NCI-H2227 (cell line): ENCODE data around the gene KCNK4.
"Not testable (repeated sequence)": the region's sequence is repeated elsewhere in the genome, so short reads cannot be mapped to it uniquely, and the experiment has no call there.

Source experiments
- DNase-seq: peaks from one replicate; lab custom pipeline; 2025; ENCODE audit not compliant: unreplicated experiment; lab: John Stamatoyannopoulos, UW

Gene KCNK4

DNA sequence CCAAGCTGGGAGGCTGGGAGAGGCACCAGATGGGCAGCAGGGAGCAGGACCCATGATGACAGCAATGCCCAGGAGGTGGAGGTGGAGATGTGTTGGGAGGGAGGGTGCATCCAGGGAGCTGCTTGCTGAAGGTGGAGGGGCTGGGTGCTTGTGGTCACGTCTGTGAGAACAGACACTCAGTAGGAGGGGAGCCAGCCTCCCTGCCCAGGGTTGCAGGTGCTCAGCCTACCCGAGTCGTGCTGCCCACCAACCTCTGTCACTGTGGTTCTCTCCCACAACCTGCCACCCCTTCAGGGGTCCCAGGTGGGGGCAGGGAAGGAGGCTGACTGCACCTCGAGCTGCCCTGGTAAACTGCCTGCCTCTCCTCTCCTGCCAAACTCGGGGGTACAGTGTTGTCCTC, 32.3 kb downstream of the KCNK4 start:
- no peak for DNase-seq

DNA sequence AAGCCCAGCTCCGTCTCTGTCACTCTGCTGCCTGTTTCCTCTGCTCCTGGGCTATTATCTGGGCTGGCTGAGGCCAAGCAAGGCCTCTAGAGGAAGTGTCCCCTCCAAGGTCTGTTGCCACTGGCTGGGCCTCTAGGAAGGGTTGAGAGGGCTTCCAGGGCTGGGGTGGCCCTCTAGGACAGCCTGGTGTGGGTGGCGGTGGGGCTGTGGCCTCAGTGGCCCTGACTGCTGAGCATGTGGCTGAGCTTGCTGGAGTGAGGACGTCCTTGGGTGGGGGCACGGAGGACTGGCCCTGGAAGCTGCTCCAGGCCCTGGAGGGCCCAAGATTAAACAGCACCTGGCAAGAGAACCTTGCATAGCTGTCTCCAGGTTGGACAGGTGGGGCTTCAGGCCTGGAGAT, 32.9 kb downstream of the KCNK4 start:
- not testable (repeated sequence) for DNase-seq

DNA sequence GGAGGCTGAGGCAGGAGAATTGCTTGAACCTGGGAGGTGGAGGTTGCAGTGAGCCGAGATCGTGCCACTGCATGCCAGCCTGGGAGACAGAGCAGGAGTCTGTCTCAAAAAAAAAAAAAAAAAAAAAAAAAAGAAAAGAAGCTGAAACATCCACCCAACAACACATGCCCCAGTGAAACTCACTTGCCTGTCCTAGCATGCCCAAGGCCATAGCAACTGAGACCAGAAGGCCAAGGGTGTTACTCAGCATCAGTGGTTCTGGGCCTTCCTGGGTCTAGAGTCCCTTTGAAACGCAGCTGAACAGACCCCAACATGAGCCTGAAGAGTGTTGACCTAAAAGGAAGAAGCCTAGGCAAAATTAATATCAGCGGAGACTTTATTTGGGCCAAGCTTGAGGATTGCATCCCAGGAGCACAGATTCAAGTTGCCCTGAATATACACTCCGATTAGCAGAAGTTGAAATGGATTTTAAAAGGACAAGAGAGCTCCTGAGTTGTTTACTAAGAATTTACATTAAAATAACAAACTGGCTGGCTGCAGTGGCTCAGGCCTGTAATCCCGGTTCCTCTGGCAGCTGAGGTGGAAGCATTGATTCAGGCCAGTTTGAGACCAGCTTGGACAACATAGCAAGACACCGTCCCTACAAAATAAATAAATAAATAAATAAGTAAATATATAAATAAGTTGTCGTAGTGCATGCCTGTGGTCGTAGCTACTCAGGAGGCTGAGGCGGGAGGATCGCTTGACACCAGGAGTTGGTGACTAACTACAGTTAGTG, 33.8 kb downstream of the KCNK4 start:
- DNase-seq = no peak

GRCh38 chr11:64327375-64327774, 36.3 kb downstream of the KCNK4 start:
- no peak for DNase-seq

GRCh38 chr11:64327993-64328392, 36.9 kb downstream of the KCNK4 start:
- no peak for DNase-seq

- no peak for DNase-seq
These were observed 39.8 kb downstream of the KCNK4 start for GRCh38 chr11:64330888-64331287.

DNA sequence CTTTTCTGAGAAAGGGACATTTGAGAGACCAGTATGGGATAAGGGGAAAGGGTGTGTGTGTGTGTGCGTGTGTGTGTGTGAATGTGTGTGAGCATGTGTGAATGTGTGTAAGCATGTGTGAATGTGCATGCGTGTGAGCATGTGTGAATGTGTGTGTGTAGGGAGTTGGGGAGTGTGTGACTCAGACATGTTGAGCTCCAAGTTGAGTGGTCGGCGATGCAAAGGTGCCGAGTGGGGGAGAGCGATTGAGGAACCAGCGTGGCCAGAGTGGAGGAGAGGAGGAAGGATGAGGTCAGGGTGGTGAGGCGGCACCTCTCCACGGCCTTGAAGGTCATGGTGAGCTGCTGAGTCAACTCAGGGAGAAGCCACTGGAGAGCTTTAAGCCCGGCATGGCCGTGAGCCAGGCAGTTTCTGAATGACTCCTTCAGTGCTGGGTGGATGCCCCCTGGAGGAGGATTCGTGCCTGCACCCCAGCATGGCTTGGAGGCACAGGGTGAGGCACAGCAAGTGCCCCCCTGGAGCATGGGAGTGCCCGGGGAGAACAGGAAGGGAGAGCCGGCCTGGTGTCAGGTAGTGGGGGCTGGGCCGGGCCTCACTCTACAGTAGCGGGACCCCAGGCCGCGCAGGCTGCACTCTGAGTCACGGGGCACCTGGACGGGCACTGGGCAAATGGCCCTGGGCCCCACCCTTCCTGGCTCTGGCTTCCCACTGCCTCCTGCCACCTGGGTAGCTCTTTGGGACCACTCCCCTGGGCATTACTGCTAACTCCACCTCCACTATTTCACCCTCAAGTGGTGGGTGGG, 40.7 kb downstream of the KCNK4 start:
- no peak for DNase-seq

- no peak for DNase-seq
These were observed 42.5 kb downstream of the KCNK4 start for GRCh38 chr11:64333556-64333955.

GRCh38 chr11:64334764-64335735, 43.9 kb downstream of the KCNK4 start:
- peak; percentile 42 for DNase-seq

DNA sequence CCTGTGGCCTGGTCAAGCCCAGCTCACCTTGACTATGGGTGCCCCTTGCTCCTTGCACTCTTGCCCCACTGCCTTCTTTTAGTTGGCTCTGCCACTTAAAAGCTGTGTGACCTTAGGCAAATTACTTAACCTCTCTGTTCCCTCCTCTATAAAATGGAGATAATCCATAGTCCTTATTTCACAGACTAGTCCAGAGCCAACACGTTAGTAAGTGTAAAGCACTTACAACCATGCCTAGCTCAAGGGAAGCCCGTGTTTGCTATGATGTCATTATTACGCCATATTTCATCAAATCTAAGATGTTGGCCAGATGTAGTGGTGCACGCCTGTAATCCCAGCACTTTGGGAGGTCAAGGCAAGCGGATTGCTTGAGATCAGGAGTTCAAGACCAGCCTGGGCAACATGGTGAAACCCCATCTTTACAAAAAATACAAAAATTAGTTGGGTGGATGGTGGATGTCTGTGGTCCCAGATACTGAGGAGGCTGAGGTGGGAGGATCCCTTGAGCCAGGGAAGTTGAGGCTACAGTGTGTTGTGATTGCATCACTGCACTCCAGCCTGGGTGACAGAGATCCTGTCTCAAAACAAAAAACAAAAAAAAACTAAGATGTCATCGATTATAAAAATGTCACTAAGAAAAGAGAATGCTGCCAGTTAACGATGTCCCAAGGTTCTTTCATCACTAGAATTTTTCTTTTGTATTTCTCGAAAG, 46.6 kb downstream of the KCNK4 start:
- DNase-seq = no peak

- DNase-seq = no peak
These were observed 47.6 kb downstream of the KCNK4 start for GRCh38 chr11:64338716-64339115.

DNA sequence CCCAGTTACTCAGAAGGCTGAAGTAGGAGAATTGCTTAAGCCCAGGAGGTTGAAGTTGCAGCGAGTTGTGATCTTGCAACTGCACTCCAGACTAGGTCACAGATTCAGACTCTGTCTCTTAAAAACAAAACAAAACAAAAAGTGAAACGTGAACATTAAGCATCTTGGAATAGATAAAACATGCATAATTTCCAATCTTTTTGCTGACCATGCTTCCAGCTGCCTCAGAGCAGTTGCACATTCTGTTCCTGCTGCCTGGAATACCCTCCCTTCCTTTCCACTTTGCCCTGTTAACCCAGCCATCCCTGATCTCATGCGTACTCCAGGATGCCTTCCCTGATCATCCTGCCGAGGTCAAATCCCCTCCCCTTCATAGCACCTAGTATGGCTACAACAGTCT, 48.2 kb downstream of the KCNK4 start:
- no peak for DNase-seq

DNA sequence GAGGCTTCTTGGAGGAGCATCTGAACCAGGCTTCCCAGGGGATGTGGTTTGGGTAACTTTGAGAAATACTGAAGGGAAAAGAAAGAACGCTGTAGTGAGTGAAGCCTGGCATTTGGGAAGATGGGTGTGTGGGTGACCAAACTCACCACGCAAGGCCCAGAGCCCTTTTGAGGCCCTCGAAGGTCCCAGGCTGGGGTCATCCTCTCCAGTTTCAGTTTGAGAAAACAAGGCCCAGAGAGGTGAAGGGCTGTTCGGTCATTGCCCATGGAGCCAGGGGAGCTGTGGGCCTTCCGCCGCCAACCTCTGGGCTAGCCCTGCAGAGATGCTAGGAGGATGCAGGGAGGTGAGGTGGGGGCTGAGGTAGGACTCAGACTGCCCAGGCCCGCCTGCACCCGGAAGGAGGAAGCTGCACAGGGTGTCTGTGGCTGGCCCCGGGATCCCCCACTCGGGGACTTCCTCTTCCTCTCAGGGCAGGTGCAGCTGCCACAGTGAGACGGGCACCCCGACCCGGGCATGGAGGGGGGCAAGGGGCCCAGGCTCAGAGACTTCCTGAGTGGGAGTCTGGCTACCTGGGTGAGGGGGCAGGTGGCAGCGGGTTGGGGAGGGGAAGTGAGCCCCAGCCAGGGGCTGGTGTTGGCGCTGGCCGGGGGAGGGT, 48.8 kb downstream of the KCNK4 start, which contains the start of gene CCDC88B:
CCDC88B (plus strand) TSS at position 451 of the 655 bp plus-strand sequence; CDS start at position 514, 63 bp downstream.
- no peak for DNase-seq

DNA sequence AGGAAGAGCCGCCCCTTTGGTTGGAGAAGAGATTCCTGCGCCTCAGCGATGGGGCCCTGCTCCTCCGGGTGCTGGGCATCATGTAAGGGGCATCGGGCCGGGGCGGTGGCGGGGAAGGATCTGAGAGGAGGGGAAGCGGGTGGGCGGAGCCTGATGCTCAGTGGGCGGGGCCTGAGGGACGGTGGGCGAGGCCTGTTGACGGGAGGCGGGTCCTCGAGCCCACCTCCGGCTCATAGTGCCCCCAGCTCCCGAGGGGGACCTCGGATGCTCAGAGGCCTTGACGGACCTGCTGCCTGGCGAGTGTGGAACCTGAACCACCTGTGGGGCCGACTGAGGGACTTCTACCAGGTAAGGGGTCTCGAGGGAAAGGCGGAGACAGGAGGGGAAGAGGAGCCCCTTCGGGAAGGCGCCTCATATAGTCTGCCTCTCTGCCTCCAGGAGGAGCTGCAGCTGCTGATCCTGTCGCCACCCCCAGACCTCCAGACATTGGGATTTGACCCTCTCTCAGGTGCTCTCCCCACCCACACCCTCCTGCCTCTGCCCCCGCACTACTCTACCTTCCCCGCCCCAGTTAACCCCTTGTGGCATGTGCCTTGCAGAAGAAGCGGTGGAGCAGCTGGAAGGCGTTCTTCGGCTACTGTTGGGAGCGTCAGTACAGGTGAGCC, 49.7 kb downstream of the KCNK4 start:
- no peak for DNase-seq

GRCh38 chr11:64341429-64341828, 50.3 kb downstream of the KCNK4 start:
- no peak for DNase-seq

- no peak for DNase-seq
These were observed 51.0 kb downstream of the KCNK4 start for GRCh38 chr11:64341851-64342791.

- DNase-seq = no peak
These were observed 52.0 kb downstream of the KCNK4 start for GRCh38 chr11:64342869-64343745.
